ENCODE measurements around the gene NCKAP1.

DNA sequence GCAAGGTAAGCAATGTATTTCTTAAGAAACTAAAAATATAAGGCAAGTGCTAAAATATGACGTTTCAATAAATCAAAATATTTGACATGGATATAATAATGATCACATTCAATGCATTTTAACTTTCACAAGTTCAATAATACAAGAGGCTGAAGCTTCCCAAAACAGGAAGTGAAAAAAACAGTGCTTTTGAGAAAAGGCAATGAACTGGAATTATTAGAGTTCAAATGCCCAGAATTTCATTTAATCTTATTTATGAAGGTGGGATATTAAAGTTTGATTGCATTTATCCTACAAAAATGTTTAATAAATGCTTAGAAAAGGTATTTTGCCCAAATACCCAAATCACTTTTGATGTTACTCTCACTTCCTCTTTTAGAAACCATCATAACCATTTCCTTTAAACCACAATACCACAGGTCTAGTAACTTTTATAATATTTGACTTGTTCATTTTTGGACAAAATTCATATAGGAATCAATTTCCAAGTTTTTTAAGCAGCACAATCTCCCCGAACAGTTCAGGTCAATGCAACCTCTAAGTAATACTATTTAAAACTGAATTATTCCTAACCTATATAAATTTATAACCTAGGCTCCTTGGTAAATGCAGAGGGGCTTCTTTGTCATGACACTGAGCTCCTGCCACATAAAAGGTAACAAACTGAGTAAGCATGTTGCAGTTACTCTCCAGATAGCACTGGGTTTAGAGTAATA is 2.1 kb downstream of the NCKAP1 start:
- TF ChIP-seq POLR2A (IDR thresholded peaks at IDR 0.05): no peak
- TF ChIP-seq, protein P1, sequence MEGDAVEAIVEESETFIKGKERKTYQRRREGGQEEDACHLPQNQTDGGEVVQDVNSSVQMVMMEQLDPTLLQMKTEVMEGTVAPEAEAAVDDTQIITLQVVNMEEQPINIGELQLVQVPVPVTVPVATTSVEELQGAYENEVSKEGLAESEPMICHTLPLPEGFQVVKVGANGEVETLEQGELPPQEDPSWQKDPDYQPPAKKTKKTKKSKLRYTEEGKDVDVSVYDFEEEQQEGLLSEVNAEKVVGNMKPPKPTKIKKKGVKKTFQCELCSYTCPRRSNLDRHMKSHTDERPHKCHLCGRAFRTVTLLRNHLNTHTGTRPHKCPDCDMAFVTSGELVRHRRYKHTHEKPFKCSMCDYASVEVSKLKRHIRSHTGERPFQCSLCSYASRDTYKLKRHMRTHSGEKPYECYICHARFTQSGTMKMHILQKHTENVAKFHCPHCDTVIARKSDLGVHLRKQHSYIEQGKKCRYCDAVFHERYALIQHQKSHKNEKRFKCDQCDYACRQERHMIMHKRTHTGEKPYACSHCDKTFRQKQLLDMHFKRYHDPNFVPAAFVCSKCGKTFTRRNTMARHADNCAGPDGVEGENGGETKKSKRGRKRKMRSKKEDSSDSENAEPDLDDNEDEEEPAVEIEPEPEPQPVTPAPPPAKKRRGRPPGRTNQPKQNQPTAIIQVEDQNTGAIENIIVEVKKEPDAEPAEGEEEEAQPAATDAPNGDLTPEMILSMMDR (IDR thresholded peaks at IDR 0.05): no peak
